ENCODE data around the gene AIMP1.

- TF ChIP-seq CTCF (conservative IDR thresholded peaks at IDR 0.05) (no peak), ZFX (IDR thresholded peaks at IDR 0.05) (no peak)
Measured at GRCh38 chr4:106320235-106320634, 3.9 kb downstream of the AIMP1 start.

Data from C4-2B (cell line).